Measurements from ENCODE around the gene GM2A.

Gene GM2A

DNA sequence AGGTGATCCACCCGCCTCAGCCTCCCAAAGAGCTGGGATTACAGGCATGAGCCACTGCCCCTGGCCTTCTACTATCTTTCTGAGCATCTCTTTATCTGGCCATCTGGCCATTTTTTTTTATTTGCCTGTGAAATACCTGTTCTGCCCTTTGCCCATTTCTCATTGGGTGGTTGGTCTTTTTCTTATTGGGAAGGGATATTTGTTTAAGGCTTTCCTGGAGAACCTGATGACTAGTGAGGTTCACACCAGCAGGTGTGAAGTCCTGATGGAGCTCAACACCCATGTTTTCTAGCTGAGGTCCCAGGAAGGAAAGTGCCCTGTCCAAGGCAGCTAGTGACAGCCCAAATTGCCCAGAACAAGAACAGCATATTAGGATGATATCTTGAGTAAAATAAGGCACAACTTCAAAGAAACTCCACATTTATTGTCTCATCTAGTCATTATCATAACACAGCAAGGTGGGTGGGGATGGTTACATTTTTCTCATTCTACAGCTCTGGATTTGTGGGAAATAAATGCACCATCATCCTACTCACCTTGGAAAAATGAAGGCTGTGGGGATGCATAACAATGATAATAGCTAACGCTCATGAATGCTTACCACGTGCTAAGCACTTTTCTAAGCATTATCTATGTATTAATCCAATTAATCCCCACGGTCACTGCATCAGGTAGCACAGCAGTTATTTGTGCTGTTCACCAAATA, 30.3 kb downstream of the GM2A start:
- Histone ChIP-seq H3K4me1 (ENCODE audit: control insufficient read depth in 1 of 2, insufficient read depth in 2 of 2, low read length in 2 of 2) (no peaks in the 10 kb centered on the region), H3K27ac (ENCODE audit: low read depth, low read length) (no peak overlapping the region), H3K27me3 (ENCODE audit: control insufficient read depth in 1 of 2, insufficient read depth in 2 of 2, low read length in 2 of 2) (no peaks in the 10 kb centered on the region)

GRCh38 chr5:151284392-151284967, 31.5 kb downstream of the GM2A start:
- H3K4me1 ChIP-seq (ENCODE audit: control insufficient read depth in 1 of 2, insufficient read depth in 2 of 2, low read length in 2 of 2) = no peaks in the 10 kb centered on the region
- H3K36me3 ChIP-seq (ENCODE audit: control insufficient read depth in 1 of 2, insufficient read depth in 2 of 2, low read length in 2 of 2) = no peaks in the 10 kb centered on the region
- H3K9me3 ChIP-seq (ENCODE audit: control insufficient read depth in 1 of 2, low read length in 2 of 2) = no peaks in the 10 kb centered on the region
- no peak overlapping the region for H3K9ac ChIP-seq (ENCODE audit: low read depth in 1 of 2, low read length in 2 of 2)
- H3K27ac ChIP-seq (ENCODE audit: low read depth, low read length) = no peak overlapping the region
- no peak overlapping the region for H3K4me3 ChIP-seq (ENCODE audit: low read depth in 1 of 2, low read length in 2 of 2)
- H3K27me3 ChIP-seq (ENCODE audit: control insufficient read depth in 1 of 2, insufficient read depth in 2 of 2, low read length in 2 of 2) = no peaks in the 10 kb centered on the region

More for the DNA sequence above, 30.3 kb downstream of the GM2A start:
- no peak overlapping the region for H3K4me3 ChIP-seq (ENCODE audit: low read depth in 1 of 2, low read length in 2 of 2)
- no peaks in the 10 kb centered on the region for H3K36me3 ChIP-seq (ENCODE audit: control insufficient read depth in 1 of 2, insufficient read depth in 2 of 2, low read length in 2 of 2)
- H3K9me3 ChIP-seq (ENCODE audit: control insufficient read depth in 1 of 2, low read length in 2 of 2) = no peaks in the 10 kb centered on the region
- H3K9ac ChIP-seq (ENCODE audit: low read depth in 1 of 2, low read length in 2 of 2) = no peak overlapping the region

DNA sequence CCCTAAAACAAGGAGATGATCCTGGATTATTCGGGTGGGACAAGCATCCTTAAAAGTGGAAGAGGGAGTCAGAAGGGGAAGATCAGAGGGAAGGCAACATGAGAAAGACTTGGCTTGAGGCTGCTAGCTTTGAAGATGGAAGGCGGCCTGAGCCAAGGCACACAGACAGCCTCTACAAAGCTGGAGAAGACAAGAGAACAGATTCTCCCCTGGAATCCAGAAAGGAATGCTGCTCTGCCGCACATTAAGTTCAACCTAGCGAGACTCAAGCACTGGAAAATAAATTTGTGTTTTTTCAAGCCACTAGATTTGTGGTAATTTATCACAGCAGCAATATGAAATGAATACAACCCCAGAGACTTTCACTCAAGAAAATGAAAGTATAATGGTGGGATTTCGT, 32.7 kb downstream of the GM2A start:
- H3K9ac ChIP-seq (ENCODE audit: low read depth in 1 of 2, low read length in 2 of 2) = no peak overlapping the region

GRCh38 chr5:151286246-151286645, 33.3 kb downstream of the GM2A start:
- Histone ChIP-seq H3K27me3 (ENCODE audit: control insufficient read depth in 1 of 2, insufficient read depth in 2 of 2, low read length in 2 of 2) (no peaks in the 10 kb centered on the region), H3K27ac (ENCODE audit: low read depth, low read length) (no peak overlapping the region), H3K9ac (ENCODE audit: low read depth in 1 of 2, low read length in 2 of 2) (no peak overlapping the region), H3K36me3 (ENCODE audit: control insufficient read depth in 1 of 2, insufficient read depth in 2 of 2, low read length in 2 of 2) (no peaks in the 10 kb centered on the region), H3K4me3 (ENCODE audit: low read depth in 1 of 2, low read length in 2 of 2) (no peak overlapping the region), H3K4me1 (ENCODE audit: control insufficient read depth in 1 of 2, insufficient read depth in 2 of 2, low read length in 2 of 2) (no peaks in the 10 kb centered on the region), H3K9me3 (ENCODE audit: control insufficient read depth in 1 of 2, low read length in 2 of 2) (no peaks in the 10 kb centered on the region)

More for the DNA sequence above, 32.7 kb downstream of the GM2A start:
- no peaks in the 10 kb centered on the region for H3K4me1 ChIP-seq (ENCODE audit: control insufficient read depth in 1 of 2, insufficient read depth in 2 of 2, low read length in 2 of 2)
- H3K27me3 ChIP-seq (ENCODE audit: control insufficient read depth in 1 of 2, insufficient read depth in 2 of 2, low read length in 2 of 2) = no peaks in the 10 kb centered on the region
- no peak overlapping the region for H3K4me3 ChIP-seq (ENCODE audit: low read depth in 1 of 2, low read length in 2 of 2)
- no peaks in the 10 kb centered on the region for H3K9me3 ChIP-seq (ENCODE audit: control insufficient read depth in 1 of 2, low read length in 2 of 2)
- no peaks in the 10 kb centered on the region for H3K36me3 ChIP-seq (ENCODE audit: control insufficient read depth in 1 of 2, insufficient read depth in 2 of 2, low read length in 2 of 2)
- H3K27ac ChIP-seq (ENCODE audit: low read depth, low read length) = no peak overlapping the region

DNA sequence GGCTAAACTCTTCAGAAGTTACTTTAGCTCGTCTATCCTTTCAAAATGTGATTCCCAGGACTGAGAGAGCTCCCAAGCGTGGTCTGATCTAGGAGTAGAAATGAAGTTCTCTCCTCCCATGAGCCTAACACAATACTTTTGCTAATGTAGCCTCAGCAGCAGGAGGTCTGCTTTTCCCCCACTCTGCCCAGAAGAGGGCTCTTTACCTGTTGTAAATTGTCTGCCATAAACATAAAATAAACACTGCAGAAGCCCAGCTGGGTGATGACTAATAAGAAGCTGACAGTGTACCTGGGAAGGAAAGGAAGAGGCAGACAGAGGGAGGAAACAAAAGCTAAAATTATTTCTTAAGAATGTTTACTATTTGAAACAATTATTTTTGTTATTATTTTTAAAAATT, 35.2 kb downstream of the GM2A start:
- Histone ChIP-seq H3K4me1 (ENCODE audit: control insufficient read depth in 1 of 2, insufficient read depth in 2 of 2, low read length in 2 of 2) (no peaks in the 10 kb centered on the region), H3K27ac (ENCODE audit: low read depth, low read length) (no peak overlapping the region), H3K9ac (ENCODE audit: low read depth in 1 of 2, low read length in 2 of 2) (no peak overlapping the region), H3K36me3 (ENCODE audit: control insufficient read depth in 1 of 2, insufficient read depth in 2 of 2, low read length in 2 of 2) (no peaks in the 10 kb centered on the region), H3K4me3 (ENCODE audit: low read depth in 1 of 2, low read length in 2 of 2) (no peak overlapping the region), H3K9me3 (ENCODE audit: control insufficient read depth in 1 of 2, low read length in 2 of 2) (no peaks in the 10 kb centered on the region), H3K27me3 (ENCODE audit: control insufficient read depth in 1 of 2, insufficient read depth in 2 of 2, low read length in 2 of 2) (no peaks in the 10 kb centered on the region)

- Histone ChIP-seq H3K4me1 (ENCODE audit: control insufficient read depth in 1 of 2, insufficient read depth in 2 of 2, low read length in 2 of 2) (no peaks in the 10 kb centered on the region), H3K36me3 (ENCODE audit: control insufficient read depth in 1 of 2, insufficient read depth in 2 of 2, low read length in 2 of 2) (no peaks in the 10 kb centered on the region), H3K27me3 (ENCODE audit: control insufficient read depth in 1 of 2, insufficient read depth in 2 of 2, low read length in 2 of 2) (peaks cover 0 to 5% of the 10 kb centered on the region in 2 donors), H3K9ac (ENCODE audit: low read depth in 1 of 2, low read length in 2 of 2) (no peak overlapping the region), H3K27ac (ENCODE audit: low read depth, low read length) (no peak overlapping the region), H3K9me3 (ENCODE audit: control insufficient read depth in 1 of 2, low read length in 2 of 2) (no peaks in the 10 kb centered on the region), H3K4me3 (ENCODE audit: low read depth in 1 of 2, low read length in 2 of 2) (no peak overlapping the region)
Observed at GRCh38 chr5:151293624-151294023, 40.6 kb downstream of the GM2A start.

GRCh38 chr5:151295138-151295537, 42.2 kb downstream of the GM2A start:
- Histone ChIP-seq H3K36me3 (ENCODE audit: control insufficient read depth in 1 of 2, insufficient read depth in 2 of 2, low read length in 2 of 2) (no peaks in the 10 kb centered on the region), H3K27me3 (ENCODE audit: control insufficient read depth in 1 of 2, insufficient read depth in 2 of 2, low read length in 2 of 2) (peaks cover 4 to 13% of the 10 kb centered on the region in 2 donors), H3K9ac (ENCODE audit: low read depth in 1 of 2, low read length in 2 of 2) (no peak overlapping the region), H3K27ac (ENCODE audit: low read depth, low read length) (no peak overlapping the region), H3K4me3 (ENCODE audit: low read depth in 1 of 2, low read length in 2 of 2) (no peak overlapping the region), H3K4me1 (ENCODE audit: control insufficient read depth in 1 of 2, insufficient read depth in 2 of 2, low read length in 2 of 2) (no peaks in the 10 kb centered on the region), H3K9me3 (ENCODE audit: control insufficient read depth in 1 of 2, low read length in 2 of 2) (no peaks in the 10 kb centered on the region)

GRCh38 chr5:151295791-151296477, 42.9 kb downstream of the GM2A start:
- H3K9me3 ChIP-seq (ENCODE audit: control insufficient read depth in 1 of 2, low read length in 2 of 2) = no peaks in the 10 kb centered on the region
- H3K36me3 ChIP-seq (ENCODE audit: control insufficient read depth in 1 of 2, insufficient read depth in 2 of 2, low read length in 2 of 2) = no peaks in the 10 kb centered on the region
- peaks cover 4 to 13% of the 10 kb centered on the region in 2 donors for H3K27me3 ChIP-seq (ENCODE audit: control insufficient read depth in 1 of 2, insufficient read depth in 2 of 2, low read length in 2 of 2)
- no peak overlapping the region for H3K4me3 ChIP-seq (ENCODE audit: low read depth in 1 of 2, low read length in 2 of 2)
- no peak overlapping the region for H3K27ac ChIP-seq (ENCODE audit: low read depth, low read length)
- H3K9ac ChIP-seq (ENCODE audit: low read depth in 1 of 2, low read length in 2 of 2) = no peak overlapping the region
- no peaks in the 10 kb centered on the region for H3K4me1 ChIP-seq (ENCODE audit: control insufficient read depth in 1 of 2, insufficient read depth in 2 of 2, low read length in 2 of 2)

DNA sequence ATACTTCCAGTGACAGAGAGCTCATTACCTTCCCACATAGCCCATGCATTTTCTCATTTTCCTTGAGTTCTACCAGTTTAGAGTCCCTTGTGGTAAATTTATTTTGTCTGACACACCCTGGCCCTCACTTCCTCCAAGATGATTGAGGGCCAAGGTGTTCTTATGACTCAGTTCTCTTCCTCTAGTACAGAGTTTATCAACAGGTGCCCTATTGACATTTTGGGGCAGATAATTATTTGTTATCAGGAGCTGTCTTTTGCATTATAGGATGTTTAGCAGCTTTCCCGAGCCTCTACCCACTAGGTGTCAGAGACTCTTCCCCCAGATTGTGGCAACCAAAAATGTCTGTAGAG, 43.5 kb downstream of the GM2A start:
- no peaks in the 10 kb centered on the region for H3K36me3 ChIP-seq (ENCODE audit: control insufficient read depth in 1 of 2, insufficient read depth in 2 of 2, low read length in 2 of 2)
- no peaks in the 10 kb centered on the region for H3K9me3 ChIP-seq (ENCODE audit: control insufficient read depth in 1 of 2, low read length in 2 of 2)
- H3K4me1 ChIP-seq (ENCODE audit: control insufficient read depth in 1 of 2, insufficient read depth in 2 of 2, low read length in 2 of 2) = no peaks in the 10 kb centered on the region
- H3K27me3 ChIP-seq (ENCODE audit: control insufficient read depth in 1 of 2, insufficient read depth in 2 of 2, low read length in 2 of 2) = peaks cover 4 to 13% of the 10 kb centered on the region in 2 donors
- no peak overlapping the region for H3K27ac ChIP-seq (ENCODE audit: low read depth, low read length)
- H3K4me3 ChIP-seq (ENCODE audit: low read depth in 1 of 2, low read length in 2 of 2) = no peak overlapping the region
- no peak overlapping the region for H3K9ac ChIP-seq (ENCODE audit: low read depth in 1 of 2, low read length in 2 of 2)

GRCh38 chr5:151296974-151297373, 44.0 kb downstream of the GM2A start:
- H3K9ac ChIP-seq (ENCODE audit: low read depth in 1 of 2, low read length in 2 of 2) = no peak overlapping the region
- H3K4me1 ChIP-seq (ENCODE audit: control insufficient read depth in 1 of 2, insufficient read depth in 2 of 2, low read length in 2 of 2) = no peaks in the 10 kb centered on the region
- no peak overlapping the region for H3K27ac ChIP-seq (ENCODE audit: low read depth, low read length)
- no peaks in the 10 kb centered on the region for H3K36me3 ChIP-seq (ENCODE audit: control insufficient read depth in 1 of 2, insufficient read depth in 2 of 2, low read length in 2 of 2)
- H3K27me3 ChIP-seq (ENCODE audit: control insufficient read depth in 1 of 2, insufficient read depth in 2 of 2, low read length in 2 of 2) = peaks cover 4 to 13% of the 10 kb centered on the region in 2 donors
- no peak overlapping the region for H3K4me3 ChIP-seq (ENCODE audit: low read depth in 1 of 2, low read length in 2 of 2)
- H3K9me3 ChIP-seq (ENCODE audit: control insufficient read depth in 1 of 2, low read length in 2 of 2) = no peaks in the 10 kb centered on the region

Measured in duodenal mucosa (tissue), 2 donors.